GM10248 (cell line): ENCODE measurements around the gene NDUFS6.

ENCODE experiments used
- CTCF ChIA-PET: fragments of 300-600 bp; sonication (Branson Sonifier 250); formaldehyde crosslinking; extraction: SDS; loops from one replicate; lab custom pipeline; 2021; ENCODE audit warnings: antibody characterized with exemption; lab: Yijun Ruan, JAX
- POLR2A ChIA-PET: fragments of 350-650 bp; sonication (Branson Sonifier 250); formaldehyde crosslinking; extraction: SDS; loops from one replicate; lab custom pipeline; 2020; ENCODE audit warnings: antibody characterized with exemption; lab: Yijun Ruan, JAX
- DNase-seq: peaks from one replicate; pipeline ENCODE4 v3.0.0; 2012; ENCODE audit errors: extremely low spot score
- CTCF ChIP-seq: IDR thresholded peaks from 2 replicates; pipeline ENCODE4 v1.5.1; 2012; ENCODE audit warnings: mild to moderate bottlenecking, low read depth; ENCODE audit errors: extremely low read depth, missing control alignments, control extremely low read depth

NDUFS6 gene

GRCh38 chr5:1805736-1806135, 4.5 kb downstream of the NDUFS6 start:
- ChIA-PET POLR2A (no interaction called here), CTCF (interaction anchor here (2.0 kb wide), 1 partner anchor 12 kb away, joined by 4 read pairs; no protein-coding TSS in a partner anchor)
- TF ChIP-seq CTCF: no peak
- no peak for DNase-seq

GRCh38 chr5:1806199-1806598, 5.0 kb downstream of the NDUFS6 start:
- CTCF ChIA-PET: no interaction called here
- POLR2A ChIA-PET: no interaction called here

GRCh38 chr5:1806974-1807373, 5.8 kb downstream of the NDUFS6 start:
- POLR2A ChIA-PET: no interaction called here
- TF ChIP-seq CTCF: no peak
- CTCF ChIA-PET: no interaction called here
- no peak for DNase-seq

More at GRCh38 chr5:1806199-1806598, 5.0 kb downstream of the NDUFS6 start:
- no peak for DNase-seq
- TF ChIP-seq CTCF: no peak

- TF ChIP-seq CTCF: no peak
- ChIA-PET POLR2A (interaction anchor here (0.6 kb wide), 1 partner anchor 35 kb away, joined by 4 read pairs; no protein-coding TSS in a partner anchor), CTCF (interaction anchor here (1.2 to 1.7 kb wide), 3 partner anchors 7 to 12 kb away, joined by 3 to 5 read pairs (median 4); no protein-coding TSS in a partner anchor)
- no peak for DNase-seq
Observed at GRCh38 chr5:1807451-1808185, 6.4 kb downstream of the NDUFS6 start.

- POLR2A ChIA-PET: interaction anchor here (0.6 kb wide), 1 partner anchor 36 kb away, joined by 4 read pairs; no protein-coding TSS in a partner anchor
- CTCF ChIA-PET: interaction anchor here (1.2 to 1.7 kb wide), 3 partner anchors 8 to 11 kb away, joined by 3 to 5 read pairs (median 4); no protein-coding TSS in a partner anchor
Observed at GRCh38 chr5:1808439-1808838, 7.2 kb downstream of the NDUFS6 start.

More at GRCh38 chr5:1808439-1808838, 7.2 kb downstream of the NDUFS6 start:
- no peak for TF ChIP-seq CTCF
- DNase-seq: no peak
